OCI-M1 (cell line): ENCODE data around the gene BMPR1B.
A peak's percentile ranks its signal among the peaks of the same experiment; 100 is the strongest.

Source experiments
- DNase-seq: peaks from one replicate; lab custom pipeline; 2025; lab: John Stamatoyannopoulos, UW

The BMPR1B gene

GRCh38 chr4:95188701-95189370, 431.1 kb downstream of the BMPR1B start:
- DNase-seq = no peak

GRCh38 chr4:95190751-95191436, 433.1 kb downstream of the BMPR1B start:
- no peak for DNase-seq

DNA sequence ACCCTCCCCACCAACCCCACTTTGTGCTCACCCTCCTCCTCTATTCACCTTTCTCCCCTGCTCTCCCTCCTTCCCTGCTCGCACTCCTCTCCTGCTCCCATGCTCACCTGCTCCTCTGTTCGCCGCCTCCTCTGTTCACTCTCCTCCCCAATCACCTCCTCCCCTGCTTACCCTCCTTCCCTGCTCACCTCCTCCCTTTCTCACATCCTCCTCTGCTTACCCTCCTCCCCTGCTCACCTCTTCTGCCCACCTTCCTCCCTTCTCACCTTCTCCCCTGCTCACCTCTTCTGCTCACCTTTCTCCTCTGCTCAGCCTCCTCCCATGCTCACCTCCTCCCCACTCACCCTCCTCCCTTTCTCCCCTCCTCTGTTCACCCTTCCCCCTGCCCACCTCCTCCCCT, 433.8 kb downstream of the BMPR1B start:
- DNase-seq = no peak

DNA sequence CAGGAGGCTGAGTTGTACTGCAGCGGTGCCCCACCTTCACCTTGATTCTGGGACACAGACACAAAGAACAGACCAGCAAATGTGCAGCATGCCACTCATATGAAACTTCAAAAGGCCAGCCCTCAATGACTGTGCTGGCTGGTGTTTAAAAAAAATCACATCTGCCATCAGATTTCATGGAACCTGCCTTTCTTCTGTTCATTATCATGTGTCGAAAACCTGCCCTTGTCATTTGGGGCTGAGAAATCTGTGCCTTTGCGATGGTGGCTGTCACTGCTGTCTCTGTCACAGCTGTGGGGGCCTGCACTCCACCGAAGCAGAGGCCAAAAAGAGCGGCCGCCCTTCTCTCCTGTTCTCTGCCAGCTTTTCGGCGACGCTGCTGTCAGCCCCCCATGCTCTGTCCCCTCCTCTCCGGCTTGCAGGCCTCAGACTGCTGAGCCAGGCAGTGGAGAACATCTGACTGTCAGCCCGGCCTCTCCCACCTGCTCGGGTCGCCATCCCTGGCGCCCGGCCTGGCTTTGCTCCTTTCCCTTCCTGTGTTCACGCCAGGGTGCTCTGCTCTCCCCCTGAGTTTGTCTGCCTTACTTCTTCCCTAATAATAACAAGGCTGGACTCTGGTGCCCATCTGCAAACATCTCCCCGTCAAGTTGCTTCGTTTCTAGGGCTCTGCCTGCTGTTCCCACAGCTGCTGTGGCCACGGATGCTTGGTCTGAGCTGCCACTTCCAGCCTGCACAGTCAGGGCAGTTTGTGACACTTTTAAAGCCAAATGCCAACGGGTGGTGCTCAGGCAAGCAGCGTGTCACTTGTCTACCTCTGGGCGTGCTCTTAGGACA, 435.9 kb downstream of the BMPR1B start:
- no peak for DNase-seq

- no peak for DNase-seq
Observed at GRCh38 chr4:95197353-95197752, 439.6 kb downstream of the BMPR1B start.

DNA sequence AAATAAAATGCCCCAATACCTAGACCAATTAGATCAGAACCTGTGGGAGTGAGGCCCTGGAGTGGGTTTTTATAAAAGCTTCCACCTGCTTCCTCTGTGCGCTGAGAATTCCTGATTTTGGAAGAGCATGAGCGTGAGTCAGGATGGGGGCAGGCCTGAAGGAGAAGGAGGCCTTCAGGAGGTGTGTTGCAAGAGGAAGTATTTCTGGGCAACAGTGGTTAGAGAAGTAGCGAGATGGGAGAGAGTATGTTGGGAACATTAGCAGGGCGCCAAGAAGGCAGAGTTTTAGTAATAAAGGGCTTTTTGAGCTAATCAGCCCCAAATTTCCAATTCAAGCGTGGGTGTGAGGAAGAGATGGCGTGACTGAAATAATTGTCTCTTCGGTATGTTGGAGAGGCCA, 441.2 kb downstream of the BMPR1B start:
- DNase-seq = no peak

GRCh38 chr4:95204267-95204844, 446.6 kb downstream of the BMPR1B start:
- DNase-seq = no peak

DNA sequence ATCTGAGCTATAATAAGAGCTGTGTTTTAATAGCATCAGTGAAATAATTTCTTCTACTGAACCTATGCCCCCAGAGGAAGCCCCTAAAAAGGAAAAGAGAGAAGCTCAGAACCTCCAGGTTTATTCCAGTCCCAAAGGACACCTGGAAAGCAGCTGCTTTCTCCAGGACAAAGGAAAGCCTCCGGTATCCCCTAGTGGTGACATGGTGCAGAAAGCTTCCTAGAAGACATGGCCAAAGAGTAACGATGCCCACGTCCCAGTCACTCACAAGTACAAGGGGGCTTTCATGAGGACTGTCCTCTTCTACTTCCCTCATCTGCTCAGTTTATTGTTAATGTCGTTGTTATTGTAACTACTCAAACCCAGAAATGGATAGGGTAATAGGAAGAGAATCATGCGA, 447.1 kb downstream of the BMPR1B start:
- DNase-seq = peak; percentile 16
